H1 (cell line): ENCODE data around the gene COL27A1. TPM values are rescaled to one million over a fixed set of nuclear protein-coding genes. Genes with fewer than 3 reads are reported as not detected.

Source experiments
- KDM4A ChIP-seq: IDR thresholded peaks from one replicate; pipeline ENCODE4 v1.7.1; 2012; ENCODE audit warnings: low read depth, mild to moderate bottlenecking, moderate library complexity, low read length, inconsistent platforms; ENCODE audit not compliant: severe bottlenecking
- NRF1 ChIP-seq: IDR thresholded peaks from 2 replicates; pipeline ENCODE4 v1.6.1; 2011; ENCODE audit warnings: mild to moderate bottlenecking, low read depth, low read length, improper control_type of control experiment
- polyA plus RNA-seq, 7 experiments: library from polyadenylated mRNA; depleted of rRNA in 3 of 7; stranded (reverse) in 5 of 7; unstranded in 2 of 7; fragments of >200 nt in 5 of 7; fragments of 200-250 nt in 2 of 7; gene quantifications; 1 replicate in 5 of 7; 2 replicates in 1 of 7; 4 replicates in 1 of 7; pipeline versions ENCODE4 v1.2.1 to v1.2.3, GENCODE V29; 2011 to 2013; ENCODE audit warnings: missing spikeins in 2 of 7, mixed read lengths in 2 of 7
- total RNA-seq: library from RNA; stranded (reverse); fragmentation: NEBNext Ultra II Directional; extraction: Animal tissue kit (Norgen Biotek cat#: 25700); gene quantifications from 2 replicates; pipeline ENCODE4 v1.2.1, GENCODE V29; 2021
- TF ChIP-seq, protein P1 (sequence below), 3 experiments: IDR thresholded peaks; 1 replicate in 2 of 3; 2 replicates in 1 of 3; pipeline versions ENCODE4 v1.5.1 to v1.6.1; 2011; ENCODE audit warnings: low read length in 3 of 3, mild to moderate bottlenecking in 3 of 3, inconsistent platforms in 2 of 3, low read depth in 1 of 3, moderate library complexity in 1 of 3; ENCODE audit not compliant: insufficient read depth in 1 of 3; ENCODE audit errors: control extremely low read depth in 1 of 3

The COL27A1 gene
- total and polyA plus RNA-seq, 2 of the 8 experiments (the other 6 are each of a cell fraction or from before 2014, with no cell fraction given), result 15.1 to 22.8 TPM

DNA sequence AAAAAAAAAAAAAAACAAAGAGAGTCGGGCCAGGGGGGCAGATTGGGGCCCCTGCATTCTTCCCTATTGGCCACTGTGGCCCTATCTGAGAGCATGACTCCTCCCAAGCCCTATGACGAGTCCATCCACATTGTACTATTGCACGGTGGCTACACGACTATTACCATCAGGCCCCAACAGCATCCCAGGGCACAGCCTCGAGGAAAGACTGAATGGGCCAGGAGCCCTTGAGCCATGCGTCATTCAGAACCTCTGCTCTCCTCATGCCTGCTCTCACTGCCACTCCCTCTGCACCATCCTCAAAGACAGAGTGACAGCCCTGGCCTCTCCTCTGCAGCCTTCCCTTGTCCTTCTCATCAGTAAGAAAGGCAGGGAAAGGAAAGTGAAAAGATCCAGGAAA, 147.4 kb downstream of the COL27A1 start (continued):
- TF ChIP-seq, protein P1, sequence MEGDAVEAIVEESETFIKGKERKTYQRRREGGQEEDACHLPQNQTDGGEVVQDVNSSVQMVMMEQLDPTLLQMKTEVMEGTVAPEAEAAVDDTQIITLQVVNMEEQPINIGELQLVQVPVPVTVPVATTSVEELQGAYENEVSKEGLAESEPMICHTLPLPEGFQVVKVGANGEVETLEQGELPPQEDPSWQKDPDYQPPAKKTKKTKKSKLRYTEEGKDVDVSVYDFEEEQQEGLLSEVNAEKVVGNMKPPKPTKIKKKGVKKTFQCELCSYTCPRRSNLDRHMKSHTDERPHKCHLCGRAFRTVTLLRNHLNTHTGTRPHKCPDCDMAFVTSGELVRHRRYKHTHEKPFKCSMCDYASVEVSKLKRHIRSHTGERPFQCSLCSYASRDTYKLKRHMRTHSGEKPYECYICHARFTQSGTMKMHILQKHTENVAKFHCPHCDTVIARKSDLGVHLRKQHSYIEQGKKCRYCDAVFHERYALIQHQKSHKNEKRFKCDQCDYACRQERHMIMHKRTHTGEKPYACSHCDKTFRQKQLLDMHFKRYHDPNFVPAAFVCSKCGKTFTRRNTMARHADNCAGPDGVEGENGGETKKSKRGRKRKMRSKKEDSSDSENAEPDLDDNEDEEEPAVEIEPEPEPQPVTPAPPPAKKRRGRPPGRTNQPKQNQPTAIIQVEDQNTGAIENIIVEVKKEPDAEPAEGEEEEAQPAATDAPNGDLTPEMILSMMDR (IDR thresholded peaks at IDR 0.05; ENCODE audit: control extremely low read depth in 1 of 3, insufficient read depth in 1 of 3, low read depth in 1 of 3, low read length in 3 of 3), result no peak
- TF ChIP-seq NRF1 (no peak), KDM4A (no peak)
